Hematopoietic multipotent progenitor cell treated with erythropoietin and hydrocortisone succinate and interleukin-3 and kit ligand, for 8 days (in vitro differentiated cells): ENCODE results near the gene PCDHGA4.
A peak's percentile ranks its signal among the peaks of the same experiment; 100 is the strongest.
"Not testable (repeated sequence)": the region's sequence is repeated elsewhere in the genome, so short reads cannot be mapped to it uniquely, and the experiment has no call there.

Experiments
- DNase-seq: peaks from one replicate; pipeline ENCODE4 v3.0.0-alpha.2; 2015

Gene PCDHGA4

DNA sequence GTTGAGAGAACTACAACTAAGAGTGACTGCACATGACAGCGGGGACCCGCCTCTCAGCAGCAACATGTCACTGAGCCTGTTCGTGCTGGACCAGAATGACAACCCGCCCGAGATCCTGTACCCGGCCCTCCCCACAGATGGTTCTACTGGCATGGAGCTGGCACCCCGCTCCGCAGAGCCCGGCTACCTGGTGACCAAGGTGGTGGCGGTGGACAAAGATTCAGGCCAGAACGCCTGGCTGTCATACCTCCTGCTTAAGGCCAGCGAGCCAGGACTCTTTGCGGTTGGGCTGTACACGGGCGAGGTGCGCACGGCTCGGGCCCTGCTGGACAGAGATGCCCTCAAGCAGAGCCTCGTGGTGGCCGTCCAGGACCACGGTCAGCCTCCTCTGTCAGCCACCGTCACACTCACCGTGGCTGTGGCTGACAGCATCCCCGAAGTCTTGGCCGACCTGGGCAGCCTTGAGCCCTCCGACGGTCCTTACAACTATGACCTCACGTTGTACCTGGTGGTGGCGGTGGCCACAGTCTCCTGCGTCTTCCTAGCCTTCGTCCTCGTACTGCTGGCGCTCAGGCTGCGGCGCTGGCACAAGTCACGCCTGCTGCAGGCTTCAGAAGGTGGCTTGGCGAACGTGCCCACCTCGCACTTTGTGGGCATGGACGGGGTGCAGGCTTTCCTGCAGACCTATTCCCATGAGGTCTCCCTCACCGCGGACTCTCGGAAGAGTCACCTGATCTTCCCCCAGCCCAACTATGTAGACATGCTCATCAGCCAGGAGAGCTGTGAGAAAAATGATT, 29.8 kb downstream of the PCDHGA4 start:
- DNase-seq = no peak

DNA sequence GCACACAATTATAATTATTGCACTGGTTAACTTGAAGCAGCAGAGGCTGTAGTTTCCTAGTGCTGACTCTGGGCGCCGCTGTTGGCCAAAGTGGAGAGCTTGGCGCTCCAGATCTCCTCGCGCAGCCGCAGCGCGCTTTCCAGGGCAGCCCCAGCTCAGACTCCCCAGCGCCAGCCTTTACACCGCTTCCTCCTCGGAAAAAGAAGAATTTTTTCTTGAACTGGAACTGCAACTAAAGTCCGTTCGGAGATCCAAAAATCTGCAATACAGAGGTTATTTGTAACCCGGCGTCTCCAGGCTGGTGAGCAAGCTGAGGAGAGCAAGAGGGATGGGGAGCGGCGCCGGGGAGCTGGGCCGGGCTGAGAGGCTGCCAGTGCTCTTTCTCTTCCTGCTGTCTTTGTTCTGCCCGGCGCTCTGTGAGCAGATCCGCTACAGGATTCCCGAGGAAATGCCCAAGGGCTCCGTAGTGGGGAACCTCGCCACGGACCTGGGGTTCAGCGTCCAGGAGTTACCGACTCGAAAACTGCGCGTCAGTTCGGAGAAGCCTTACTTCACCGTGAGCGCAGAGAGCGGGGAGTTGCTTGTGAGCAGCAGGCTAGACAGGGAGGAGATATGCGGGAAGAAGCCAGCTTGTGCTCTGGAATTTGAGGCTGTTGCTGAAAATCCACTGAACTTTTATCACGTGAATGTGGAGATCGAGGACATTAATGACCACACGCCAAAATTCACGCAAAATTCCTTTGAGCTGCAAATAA, 32.9 kb downstream of the PCDHGA4 start, which contains the start of gene PCDHGB4:
PCDHGB4 (plus strand) TSS at position 142 of the 755 bp plus-strand sequence; CDS start at position 329, 187 bp downstream.
- DNase-seq = peak; percentile 24

DNA sequence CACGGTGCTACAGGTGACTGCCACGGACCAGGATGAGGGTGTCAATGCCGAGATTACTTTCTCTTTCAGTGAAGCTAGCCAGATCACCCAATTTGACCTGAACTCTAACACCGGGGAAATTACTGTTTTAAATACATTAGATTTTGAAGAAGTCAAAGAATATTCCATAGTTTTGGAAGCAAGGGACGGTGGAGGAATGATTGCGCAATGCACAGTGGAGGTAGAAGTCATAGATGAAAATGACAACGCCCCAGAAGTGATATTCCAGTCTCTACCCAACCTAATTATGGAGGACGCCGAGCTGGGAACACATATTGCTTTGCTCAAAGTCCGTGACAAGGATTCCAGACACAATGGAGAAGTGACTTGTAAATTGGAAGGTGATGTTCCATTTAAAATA, 33.8 kb downstream of the PCDHGA4 start:
- no peak for DNase-seq

GRCh38 chr5:141389153-141390042, 34.6 kb downstream of the PCDHGA4 start:
- DNase-seq = no peak

DNA sequence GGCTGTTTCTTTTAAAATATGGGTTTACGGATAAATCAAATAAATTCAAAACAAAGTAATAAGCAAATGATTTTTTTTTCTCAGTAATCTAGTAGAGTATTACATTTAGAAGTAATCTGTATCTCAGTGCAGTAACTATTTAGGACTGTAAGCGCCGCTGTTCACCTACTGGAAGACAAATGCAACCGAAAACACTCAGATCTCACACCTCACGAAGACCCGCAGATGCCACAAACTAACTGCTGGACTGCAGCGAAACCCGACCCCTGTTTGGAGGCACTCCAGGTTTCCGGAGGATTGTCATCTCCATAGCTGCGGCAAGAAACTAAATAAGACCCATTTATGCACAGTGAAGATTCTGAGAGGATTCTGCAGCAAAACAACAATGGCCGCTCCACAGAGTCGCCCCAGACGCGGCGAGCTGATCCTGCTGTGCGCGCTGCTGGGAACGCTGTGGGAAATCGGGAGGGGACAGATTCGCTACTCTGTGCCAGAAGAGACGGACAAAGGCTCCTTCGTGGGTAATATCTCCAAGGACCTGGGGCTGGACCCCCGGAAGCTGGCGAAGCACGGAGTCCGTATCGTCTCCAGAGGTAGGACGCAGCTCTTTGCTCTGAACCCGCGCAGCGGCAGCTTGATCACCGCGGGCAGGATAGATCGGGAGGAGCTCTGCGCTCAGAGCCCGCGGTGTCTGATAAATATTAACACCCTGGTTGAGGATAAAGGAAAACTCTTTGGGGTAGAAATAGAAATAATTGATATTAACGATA, 37.8 kb downstream of the PCDHGA4 start, which contains the start of gene PCDHGA8:
PCDHGA8 (plus strand) TSS at position 205 of the 770 bp plus-strand sequence; CDS start at position 386, 181 bp downstream.
- no peak for DNase-seq

- DNase-seq = no peak
Observed at GRCh38 chr5:141393267-141393666, 38.4 kb downstream of the PCDHGA4 start.

GRCh38 chr5:141394401-141395187, 39.8 kb downstream of the PCDHGA4 start:
- not testable (repeated sequence) for DNase-seq

GRCh38 chr5:141397756-141398551, 43.1 kb downstream of the PCDHGA4 start, which contains the start of gene PCDHGB5:
TSS of gene PCDHGB5 (plus strand) at chr5:141397947. CDS start at chr5:141398128, 181 bp downstream.
- peak; percentile 34 for DNase-seq

GRCh38 chr5:141398608-141399007, 43.8 kb downstream of the PCDHGA4 start:
- DNase-seq = no peak

DNA sequence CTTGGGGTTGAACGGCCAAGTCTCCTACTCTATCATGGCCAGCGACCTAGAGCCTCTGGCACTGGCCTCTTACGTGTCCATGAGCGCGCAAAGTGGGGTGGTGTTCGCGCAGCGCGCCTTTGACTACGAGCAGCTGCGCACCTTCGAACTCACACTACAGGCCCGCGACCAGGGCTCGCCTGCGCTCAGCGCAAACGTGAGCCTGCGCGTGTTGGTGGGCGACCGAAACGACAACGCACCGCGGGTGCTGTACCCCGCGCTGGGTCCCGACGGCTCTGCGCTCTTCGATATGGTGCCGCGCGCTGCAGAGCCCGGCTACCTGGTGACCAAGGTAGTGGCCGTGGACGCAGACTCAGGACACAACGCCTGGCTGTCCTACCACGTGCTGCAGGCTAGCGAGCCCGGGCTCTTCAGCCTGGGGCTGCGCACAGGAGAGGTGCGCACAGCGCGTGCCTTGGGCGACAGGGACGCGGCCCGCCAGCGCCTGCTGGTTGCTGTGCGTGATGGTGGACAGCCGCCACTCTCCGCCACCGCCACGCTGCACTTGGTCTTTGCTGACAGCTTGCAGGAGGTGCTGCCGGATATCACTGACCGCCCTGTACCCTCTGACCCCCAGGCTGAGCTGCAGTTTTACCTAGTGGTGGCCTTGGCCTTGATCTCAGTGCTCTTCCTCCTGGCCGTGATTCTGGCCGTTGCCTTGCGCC, 44.9 kb downstream of the PCDHGA4 start:
- no peak for DNase-seq

- DNase-seq = peak; percentile 12
Observed at GRCh38 chr5:141402553-141403243, 47.9 kb downstream of the PCDHGA4 start, which contains the start of gene PCDHGA9. TSS of gene PCDHGA9 (plus strand) at chr5:141402778. CDS start at chr5:141402953, 175 bp downstream.

- DNase-seq = no peak
Observed at GRCh38 chr5:141403387-141403786, 48.6 kb downstream of the PCDHGA4 start.
